A549 (cell line): ENCODE results near the gene BCCIP.

Source experiments
- CBX2 ChIP-seq: fragments of 200-600 bp; sonication (generic); IDR thresholded peaks from 2 replicates; pipeline ENCODE4 v1.6.1; 2016; ENCODE audit warnings: low read depth, mild to moderate bottlenecking, borderline replicate concordance
- CTCF ChIP-seq: fragments of >200 bp; sonication (Bioruptor Twin); formaldehyde crosslinking; IDR thresholded peaks from 3 replicates; pipeline ENCODE4 v1.5.1; 2016
- EP300 ChIP-seq, 2 experiments: fragments of >200 bp; sonication (Bioruptor Twin); formaldehyde crosslinking; IDR thresholded peaks; 2 replicates in 1 of 2; 3 replicates in 1 of 2; pipeline ENCODE4 v1.6.1; 2016 to 2017
- ESRRA ChIP-seq: fragments of 150-350 bp; IDR thresholded peaks from 2 replicates; pipeline ENCODE4 v1.6.1; 2014; ENCODE audit warnings: mild to moderate bottlenecking, low read length, borderline replicate concordance
- MAFK ChIP-seq: fragments of 450-650 bp; IDR thresholded peaks from 2 replicates; pipeline ENCODE4 v1.6.1; 2014; ENCODE audit not compliant: partially characterized antibody
- NFE2L2 ChIP-seq: fragments of 150-350 bp; conservative IDR thresholded peaks from 2 replicates; pipeline ENCODE4 v1.6.1; 2014; ENCODE audit warnings: low read length
- REST ChIP-seq: fragments of 200-600 bp; sonication (generic); IDR thresholded peaks from 2 replicates; pipeline ENCODE4 v1.6.1; 2016; ENCODE audit warnings: antibody characterized with exemption, mild to moderate bottlenecking, moderate library complexity
- ZFP36 ChIP-seq: fragments of 450-650 bp; IDR thresholded peaks from 2 replicates; pipeline ENCODE4 v1.6.1; 2014; ENCODE audit warnings: borderline replicate concordance; ENCODE audit not compliant: partially characterized antibody

GRCh38 chr10:125783408-125783807 lies 39.9 kb upstream of the BCCIP start:
- TF ChIP-seq REST (no peak), NFE2L2 (no peak), EP300 (IDR thresholded peaks at IDR 0.05) (no peak), ZFP36 (no peak), CBX2 (no peak), ESRRA (no peak), MAFK (no peak), CTCF (no peak)
